Urothelium cell line (cell line): Measurements from ENCODE around the gene SYNE4.
A peak's percentile ranks its signal among the peaks of the same experiment; 100 is the strongest.
"Not testable (repeated sequence)": the region's sequence is repeated elsewhere in the genome, so short reads cannot be mapped to it uniquely, and the experiment has no call there.

Experiments
- DNase-seq: peaks from one replicate; pipeline ENCODE4 v3.0.0; 2011; ENCODE audit warnings: low spot score, mixed read lengths
- FAIRE-seq: peaks from 2 replicates; lab custom pipeline; 2011; peaks lifted over from hg19 to GRCh38; lab: Jason Lieb, UNC

SYNE4 gene, protein sequence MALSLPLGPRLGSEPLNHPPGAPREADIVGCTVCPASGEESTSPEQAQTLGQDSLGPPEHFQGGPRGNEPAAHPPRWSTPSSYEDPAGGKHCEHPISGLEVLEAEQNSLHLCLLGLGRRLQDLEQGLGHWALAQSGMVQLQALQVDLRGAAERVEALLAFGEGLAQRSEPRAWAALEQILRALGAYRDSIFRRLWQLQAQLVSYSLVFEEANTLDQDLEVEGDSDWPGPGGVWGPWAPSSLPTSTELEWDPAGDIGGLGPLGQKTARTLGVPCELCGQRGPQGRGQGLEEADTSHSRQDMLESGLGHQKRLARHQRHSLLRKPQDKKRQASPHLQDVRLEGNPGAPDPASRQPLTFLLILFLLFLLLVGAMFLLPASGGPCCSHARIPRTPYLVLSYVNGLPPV

DNA sequence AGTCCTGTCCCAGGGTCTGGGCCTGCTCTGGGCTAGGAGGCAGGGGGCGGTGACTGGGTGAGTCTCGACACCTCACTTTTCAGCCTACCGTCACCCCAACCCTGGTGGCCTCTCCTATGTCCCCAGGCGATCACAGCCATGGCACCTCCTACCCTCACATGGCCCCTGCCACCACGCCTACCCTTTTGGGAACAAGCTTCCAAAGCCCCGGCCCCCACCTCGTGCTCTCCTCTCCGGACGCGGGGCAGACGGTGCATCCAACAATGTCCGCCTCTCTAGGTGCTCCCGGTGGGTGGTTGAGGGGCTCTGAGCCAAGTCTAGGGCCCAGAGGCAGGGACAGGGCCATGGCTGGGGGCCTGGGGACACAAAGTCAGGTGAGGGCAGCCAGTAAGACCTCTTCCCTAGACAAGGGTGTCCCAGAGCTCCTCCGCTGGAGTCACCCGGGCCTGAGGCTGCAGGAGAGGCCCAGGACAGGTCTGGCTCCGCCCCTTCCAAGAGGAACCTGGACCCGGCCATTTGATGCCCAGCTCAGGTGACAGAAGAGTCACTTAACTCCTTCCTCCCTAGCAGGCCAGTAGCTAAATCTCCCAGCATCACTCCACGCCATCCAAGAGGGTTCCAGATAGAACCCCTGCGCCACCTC is at the start of gene SYNE4:
TSS of gene SYNE4 (minus strand) at position 478 of the 643 bp plus-strand sequence. CDS start at position 346, 132 bp downstream.
- DNase-seq (no peak), FAIRE-seq (no peak)

DNA sequence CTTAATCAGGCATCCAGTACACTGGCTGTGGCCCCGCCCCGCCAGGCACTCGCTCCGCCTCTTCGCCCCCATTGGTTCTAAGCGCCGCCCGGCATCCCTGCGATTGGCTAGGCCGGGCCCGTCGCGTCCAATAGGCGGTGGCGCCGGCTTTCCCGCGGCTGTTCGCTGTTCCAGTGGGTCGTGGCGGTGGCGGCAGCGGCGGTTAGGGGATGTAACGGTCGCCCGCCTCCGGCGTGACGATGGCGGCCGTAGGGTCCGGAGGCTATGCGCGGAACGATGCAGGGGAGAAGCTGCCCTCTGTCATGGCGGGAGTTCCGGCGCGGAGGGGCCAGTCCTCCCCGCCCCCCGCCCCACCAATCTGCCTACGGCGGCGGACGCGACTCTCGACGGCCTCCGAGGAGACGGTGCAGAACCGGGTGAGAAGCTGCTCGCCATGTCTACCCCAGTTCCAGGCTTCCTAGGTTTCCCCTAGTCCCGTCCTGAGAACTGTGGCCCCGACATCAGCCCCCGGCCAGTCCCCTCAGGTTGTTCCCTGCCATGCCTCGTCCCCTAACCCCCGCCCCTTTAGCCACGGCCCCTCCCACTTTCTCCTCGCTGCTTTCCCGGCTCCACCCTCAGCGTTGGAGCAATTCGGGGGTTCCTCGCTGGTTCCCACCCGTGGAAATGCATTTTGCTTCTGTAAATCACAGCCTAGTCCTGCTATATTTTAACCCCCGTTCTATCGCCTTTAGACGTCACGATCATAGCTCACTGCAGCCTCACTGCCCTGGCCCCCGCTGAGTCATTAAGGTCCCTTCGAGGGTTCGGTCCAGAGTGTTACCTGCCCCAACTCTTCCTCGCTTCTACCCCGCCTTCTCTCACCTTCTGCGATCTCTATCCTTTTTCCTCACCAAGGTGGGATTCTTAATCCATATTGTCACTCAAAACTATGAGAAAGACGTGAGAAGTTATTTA is 46.4 kb upstream of the SYNE4 start, which contains the start of gene WDR62:
TSS of gene WDR62 (plus strand) at position 165 of the 954 bp plus-strand sequence. CDS start at position 240, 75 bp downstream.
- FAIRE-seq (peak; percentile 42), DNase-seq (peak; percentile 97)

DNA sequence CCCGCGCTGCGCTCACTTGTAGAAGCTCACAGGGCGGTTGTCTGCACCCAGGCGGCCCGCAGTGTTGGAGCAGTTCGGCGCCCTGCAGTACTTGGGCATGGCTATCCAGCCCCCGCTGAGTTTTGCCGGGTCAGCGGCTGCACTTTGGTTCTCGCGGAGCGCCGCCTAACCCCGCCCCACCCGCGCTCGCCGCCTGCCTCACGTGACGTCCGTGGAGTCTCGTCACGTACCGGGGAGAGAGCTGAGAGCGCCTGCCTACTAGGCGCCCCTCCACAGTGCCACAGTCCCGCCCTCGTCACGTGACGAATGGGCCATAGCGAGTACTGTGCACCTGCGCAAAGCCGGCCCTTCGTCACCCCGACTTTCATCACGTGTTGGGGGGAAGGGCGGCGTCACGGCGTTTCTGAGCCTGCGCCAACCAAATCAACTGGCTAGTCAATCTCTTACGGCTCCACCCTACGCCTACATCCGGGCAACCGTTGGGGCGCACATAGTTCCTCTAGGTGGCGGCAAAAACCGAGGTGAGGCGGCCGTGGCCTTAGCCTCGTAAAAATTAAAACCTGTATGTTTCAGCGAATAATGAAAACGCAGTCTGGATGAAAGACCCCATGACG is 45.6 kb upstream of the SYNE4 start, which contains the start of gene THAP8:
TSS of gene THAP8 (minus strand) at position 167 of the 614 bp plus-strand sequence. CDS start at position 99, 68 bp downstream.
- DNase-seq: peak; percentile 99
- FAIRE-seq: peak; percentile 88

DNA sequence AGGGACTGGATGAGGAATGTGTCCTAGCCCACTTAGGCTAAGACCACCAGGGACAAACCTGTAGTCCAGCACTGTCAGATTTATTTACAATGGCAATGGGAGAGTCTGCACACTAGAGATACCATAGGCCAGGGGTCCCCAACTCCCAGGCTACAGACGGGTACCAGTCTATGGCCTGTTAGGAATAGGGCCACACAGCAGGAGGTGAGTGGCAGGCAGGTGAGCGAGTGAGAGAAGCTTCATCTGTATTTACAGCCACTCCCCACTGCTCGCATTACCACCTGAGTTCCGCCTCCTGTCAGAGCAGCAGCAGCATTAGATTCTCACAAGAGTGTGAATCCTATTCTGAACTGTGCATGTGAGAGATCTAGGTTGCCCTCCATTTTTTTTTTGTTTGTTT is 43.0 kb upstream of the SYNE4 start:
- FAIRE-seq (no peak), DNase-seq (no peak)

DNA sequence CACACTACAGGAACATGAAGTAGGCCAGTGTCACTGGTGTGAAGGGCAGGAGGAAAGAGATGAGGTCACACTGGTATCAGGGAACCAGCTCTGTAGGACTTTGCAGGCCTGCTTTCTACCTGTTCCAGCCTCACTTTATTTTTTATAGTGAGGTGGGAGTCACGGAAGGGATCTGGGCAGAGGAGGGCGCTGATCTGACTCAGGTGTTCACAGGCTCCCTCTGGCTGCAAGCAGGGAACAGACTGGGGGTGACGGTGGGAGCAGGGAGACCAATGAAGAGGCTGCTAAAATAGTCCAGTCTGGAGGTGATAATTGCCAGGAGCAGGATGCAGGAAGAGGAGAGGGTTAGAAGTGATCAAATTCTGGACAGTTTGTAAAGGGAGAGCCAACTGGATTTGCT is 42.6 kb upstream of the SYNE4 start:
- FAIRE-seq: no peak
- DNase-seq: no peak

DNA sequence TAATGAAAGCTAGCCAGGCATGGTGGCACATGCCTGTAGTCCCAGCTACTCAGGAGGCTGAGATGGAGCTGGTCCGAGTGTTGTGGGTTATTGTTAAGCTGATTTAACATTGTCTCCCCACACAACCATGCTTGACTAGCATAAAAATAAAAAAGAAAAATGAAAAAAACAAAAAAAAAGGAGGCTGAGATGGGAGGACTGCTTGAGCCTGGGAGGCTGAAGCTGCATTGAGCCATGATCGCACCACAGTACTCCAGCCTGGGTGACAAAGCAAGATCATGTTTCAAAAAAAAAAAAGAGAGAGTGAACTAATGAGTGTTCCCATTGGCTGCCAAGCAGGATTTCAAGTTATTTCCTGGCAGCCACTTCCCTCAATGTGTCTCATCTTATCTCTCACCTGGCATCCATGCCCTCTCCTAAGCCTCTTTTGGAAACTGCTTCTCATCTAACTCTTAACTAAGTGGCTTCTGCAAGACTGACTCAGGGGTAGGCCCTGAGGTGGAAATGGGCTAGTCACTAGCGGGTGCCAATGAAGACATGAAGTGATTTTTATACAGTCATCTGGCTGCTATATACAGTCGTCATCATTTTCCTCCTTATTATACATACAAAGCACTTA is 40.6 kb upstream of the SYNE4 start:
- DNase-seq: no peak
- FAIRE-seq: no peak

DNA sequence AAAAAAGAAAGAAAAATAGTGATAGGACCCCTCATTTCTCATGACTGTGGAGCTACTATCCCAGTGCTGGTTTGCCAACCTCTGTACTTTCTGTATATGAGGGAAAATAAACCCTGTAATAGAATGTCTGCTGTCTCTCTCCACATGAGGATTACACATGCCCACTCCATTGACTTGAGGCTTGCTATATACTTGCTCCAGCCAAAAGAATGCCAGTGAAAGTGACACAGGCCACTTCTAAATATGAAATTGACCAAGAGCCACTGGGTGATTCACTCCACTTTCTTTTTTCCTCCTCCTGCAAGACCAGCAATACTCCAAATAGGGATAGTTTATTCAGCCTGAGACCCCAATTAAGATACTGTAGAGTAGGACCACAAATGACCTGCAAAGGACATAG is 39.2 kb upstream of the SYNE4 start:
- DNase-seq: no peak
- FAIRE-seq: no peak

DNA sequence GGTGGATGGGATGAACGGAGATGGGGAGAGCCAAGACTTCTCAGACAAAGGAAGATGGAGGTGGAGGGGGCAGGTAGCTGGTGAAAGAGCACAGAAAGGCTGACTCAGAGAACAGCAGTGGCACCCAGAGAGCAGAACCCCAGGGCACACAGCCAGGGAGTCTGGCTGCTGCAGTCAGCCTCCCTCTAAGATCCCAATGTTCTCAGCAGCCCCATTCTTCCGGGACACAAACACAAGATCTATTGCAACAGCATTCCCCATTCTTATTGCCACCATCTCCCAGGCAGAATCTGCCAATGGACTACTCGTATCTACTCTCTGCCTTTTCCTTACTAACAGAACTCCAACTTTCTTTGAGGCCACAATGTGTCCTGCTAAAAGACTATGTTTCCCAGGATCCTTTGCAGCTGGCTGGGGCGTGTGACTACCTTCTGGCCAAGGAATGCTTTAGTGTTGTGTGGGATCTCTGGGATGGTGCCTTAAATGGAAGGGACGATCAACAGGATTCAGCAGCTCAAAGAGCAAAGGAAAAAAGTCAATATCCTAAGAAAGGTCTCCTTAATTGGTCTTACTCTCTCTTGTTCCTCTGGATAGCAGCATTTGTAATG is 37.9 kb upstream of the SYNE4 start:
- FAIRE-seq: no peak
- DNase-seq: no peak

DNA sequence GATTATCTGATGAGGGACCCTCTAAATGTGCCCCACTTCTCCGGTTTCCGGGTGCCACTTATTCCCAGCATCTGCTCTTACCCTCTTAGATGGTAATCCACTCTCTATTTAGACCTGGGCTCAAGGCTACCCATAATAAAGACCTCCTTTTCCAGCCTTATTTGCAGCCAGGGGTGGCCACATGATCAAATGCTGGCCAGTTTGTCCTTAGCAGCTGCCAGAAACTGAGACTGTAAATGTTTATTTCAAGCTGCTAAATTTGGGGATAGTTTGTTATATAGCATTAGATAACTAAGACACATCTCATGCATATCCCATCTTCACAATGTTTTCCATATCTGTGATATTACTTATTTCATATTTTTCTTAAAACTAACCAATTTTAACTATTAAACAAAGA is 35.3 kb upstream of the SYNE4 start:
- DNase-seq (no peak), FAIRE-seq (no peak)

DNA sequence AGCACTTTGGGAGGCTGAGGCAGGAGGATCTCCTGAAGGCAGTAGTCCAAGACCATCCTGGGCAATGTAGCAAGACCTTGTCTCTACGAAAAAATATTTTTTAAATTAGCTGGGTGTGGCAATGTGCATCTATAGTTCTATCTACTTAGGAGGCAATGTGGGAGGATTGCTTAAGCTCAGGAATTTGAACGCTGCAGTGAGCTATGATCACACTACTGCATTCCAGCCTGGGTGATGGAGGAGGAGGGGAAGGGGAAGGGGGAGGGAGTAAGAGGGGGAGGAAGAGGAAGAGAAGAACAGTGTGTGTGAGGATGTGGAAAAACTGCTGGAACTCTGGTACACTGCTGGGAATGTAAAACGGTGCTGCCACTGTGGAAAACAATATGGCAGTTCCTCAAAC is 33.2 kb upstream of the SYNE4 start:
- DNase-seq: peak; percentile 29

DNA sequence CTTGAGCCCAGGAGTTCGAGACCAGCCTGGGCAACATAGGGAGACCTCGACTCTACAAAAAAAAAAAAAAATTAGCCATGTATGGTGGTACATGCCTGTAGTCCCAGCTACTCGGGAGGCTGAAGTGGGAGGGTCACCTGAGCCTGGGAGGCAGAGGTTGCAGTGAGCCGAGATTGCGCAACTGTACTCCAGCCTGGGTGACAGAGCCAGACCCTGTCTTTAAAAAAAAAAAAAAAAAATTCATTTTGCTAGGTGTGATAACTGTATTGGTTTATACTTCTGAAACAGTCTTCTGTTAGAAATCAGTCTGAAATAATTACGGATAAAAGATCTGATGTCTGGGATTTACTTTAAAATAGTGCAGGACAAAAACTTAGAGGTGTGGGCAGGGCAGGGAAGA is 32.5 kb upstream of the SYNE4 start:
- FAIRE-seq, DNase-seq: not testable (repeated sequence)

More for the DNA sequence above, 33.2 kb upstream of the SYNE4 start:
- no peak for FAIRE-seq

DNA sequence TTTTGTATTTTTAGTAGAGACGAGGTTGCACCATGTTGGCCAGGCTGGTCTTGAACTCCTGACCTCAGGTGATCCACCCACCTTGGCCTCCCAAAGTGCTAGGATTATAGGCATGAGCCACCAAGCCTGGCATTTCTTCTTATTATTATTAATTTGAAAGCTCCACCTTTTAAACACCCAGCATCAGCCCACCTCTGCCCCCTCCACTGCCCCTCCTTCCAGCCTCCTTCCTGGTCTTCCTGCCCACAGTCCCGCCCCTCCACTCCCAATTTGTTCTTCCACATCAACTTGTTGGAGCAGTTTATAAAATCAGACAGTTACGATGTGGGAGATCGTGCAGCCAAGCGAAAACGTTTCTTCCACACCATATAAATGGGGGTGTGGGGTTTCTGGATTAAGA is 31.9 kb upstream of the SYNE4 start:
- no peak for FAIRE-seq

DNA sequence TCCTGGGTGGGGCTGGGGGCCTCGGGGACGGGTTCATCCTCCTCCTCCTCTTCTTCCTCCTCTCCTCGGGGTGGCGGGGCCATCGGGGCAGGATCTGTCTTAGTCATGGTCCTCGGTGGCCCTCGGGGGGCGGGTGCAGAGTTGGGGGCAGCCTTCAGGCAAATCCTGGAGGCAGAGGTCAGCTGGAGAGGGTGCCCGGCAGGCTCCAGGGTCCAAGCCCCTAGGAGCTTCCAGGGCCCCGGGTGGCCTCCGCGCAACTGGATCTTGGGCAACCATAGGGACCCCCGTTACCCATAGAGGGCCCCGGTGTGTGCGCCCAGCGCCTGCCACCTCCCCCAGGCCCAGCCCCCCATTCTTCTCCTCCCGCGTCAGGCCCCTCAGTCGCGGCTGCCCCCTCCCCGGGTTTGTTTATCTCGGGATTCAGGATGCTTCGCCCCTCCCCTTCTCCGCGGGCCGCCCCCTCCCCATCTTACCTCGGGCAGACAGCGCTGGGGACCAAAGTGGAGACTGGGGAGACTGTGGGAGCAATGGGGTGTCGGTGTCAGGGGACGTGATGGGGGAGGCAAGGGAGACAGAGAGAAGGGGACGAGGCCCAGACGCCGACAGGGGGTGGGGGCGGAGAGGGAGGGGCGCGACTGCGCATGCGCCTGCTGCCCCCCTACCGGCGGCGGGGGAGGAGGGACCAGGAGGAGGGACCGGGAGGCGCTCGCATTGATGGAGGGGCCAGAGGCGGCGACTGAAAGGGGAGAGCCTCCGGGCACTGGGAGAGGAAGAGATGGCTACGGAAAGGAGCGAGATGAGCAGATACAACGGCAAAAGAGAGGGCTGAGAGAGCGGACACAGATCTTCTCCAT is 23.9 kb upstream of the SYNE4 start, which contains the start of gene CLIP3:
TSS of gene CLIP3 (minus strand) at position 623 of the 854 bp plus-strand sequence. CDS start at position 107, 516 bp downstream.
- peak; percentile 87 for FAIRE-seq
- peak; percentile 97 for DNase-seq

More for the DNA sequence above, 31.9 kb upstream of the SYNE4 start:
- DNase-seq: no peak

DNA sequence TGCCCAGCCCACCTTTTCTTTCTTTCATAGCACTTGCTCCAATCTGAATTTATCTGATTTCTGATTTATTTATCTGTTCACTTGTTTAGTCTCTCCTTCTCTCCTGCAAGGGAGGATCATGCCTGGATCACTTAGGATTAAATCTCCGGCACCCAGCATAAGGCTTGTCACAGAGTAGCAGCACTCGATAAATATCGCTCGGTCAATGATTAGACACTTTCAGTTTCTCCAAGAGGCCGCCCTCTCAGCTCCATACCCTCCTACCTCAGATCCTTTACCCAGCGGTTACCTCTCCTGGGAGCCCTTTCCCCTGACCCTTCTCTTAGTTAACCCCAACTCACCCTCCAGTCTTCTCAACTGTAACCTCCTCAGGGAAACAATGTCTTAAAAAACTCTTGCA is 22.7 kb upstream of the SYNE4 start:
- FAIRE-seq (no peak), DNase-seq (no peak)

DNA sequence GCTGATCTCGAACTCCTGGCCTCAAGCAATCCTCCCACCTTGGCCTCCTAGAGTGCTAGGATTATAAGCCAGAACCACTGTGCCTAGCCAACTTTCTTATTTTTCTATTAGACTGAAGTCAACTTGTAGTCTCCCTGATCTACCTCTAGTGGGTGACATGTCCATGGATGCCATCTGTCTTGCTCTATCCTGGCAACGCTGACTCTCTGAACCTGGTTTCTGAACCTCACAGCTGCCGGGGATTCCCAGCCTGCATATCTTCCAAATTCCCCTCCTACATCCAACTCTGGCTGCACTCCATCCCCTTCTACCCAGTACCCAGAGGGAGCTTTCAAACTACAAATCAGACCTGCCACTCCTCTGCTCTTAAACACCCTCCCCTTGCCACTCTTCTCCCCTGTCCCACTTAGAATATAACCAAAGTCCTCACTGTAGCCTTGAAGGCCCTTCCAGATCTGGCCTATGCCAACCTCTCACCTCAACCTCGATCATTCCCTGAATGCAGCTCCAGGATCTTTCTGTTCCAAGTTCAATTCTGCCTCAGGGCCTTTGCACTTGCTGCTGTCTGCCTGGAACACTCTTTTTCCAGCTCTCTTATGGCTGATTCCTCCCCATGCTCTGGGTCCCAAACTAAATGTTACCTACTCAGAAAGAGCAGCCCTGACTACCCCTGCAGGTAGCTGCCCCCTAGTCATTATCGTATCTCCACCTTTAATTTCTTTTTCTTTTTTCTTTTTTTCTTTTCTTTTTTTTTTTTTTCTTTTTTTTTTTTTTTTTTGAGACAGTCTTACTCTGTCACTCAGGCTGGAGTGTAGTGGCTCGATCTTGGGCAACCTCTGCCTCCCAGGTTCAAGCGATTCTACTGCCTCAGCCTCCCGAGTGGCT is 21.9 kb upstream of the SYNE4 start:
- DNase-seq: no peak
- no peak for FAIRE-seq

DNA sequence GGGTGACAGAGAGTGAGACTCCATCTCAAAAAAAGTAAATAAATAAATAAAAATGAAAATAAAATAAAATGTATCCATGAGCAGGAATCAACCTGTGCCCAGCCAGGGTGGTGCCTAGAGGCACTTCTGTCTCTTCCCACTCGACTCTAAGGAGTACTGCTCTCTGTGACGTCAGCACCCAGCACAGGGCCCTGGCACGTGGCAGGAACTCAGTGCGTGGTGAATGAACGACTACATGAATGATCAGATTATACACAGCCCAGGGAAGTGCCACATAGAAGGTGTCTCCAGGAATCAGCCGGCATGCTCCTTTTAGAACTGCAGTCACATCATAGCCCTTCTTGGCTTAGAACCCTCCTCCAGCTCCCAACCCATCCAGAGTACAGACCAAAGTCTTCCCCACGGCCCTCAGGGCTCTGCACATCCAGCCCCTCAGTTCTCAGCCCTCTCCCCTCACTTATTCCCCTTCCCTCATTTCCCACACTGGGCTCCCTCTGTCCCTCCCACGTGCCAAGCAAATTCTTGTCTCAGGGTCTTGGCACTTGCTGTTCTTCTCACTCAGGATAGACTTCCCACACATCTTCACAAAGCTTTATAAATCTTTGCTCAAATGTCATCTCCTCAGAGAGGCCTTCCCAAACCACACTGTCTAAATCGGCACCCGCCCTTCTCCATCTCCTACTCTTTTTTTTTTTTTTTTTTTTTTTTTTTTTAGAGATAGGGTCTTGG is 19.9 kb upstream of the SYNE4 start:
- no peak for DNase-seq
- no peak for FAIRE-seq

DNA sequence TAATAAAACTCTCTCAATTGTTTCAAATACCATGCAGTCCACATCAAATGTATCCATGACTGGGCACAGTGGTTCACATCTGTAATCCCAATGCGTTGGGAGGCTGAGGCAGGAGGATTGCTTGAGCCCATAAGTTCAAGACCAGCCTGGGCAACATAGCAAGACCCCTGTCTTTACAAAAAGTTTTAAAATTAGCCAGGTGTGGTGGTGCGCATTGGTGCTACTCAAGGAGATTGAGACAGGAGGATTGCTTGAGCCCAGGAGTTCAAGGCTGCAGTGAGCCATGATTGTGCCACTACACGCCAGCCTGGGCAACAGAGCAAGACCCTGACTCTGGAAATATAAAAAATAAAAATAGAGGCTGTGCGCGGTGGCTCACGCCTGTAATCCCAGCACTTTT is 19.1 kb upstream of the SYNE4 start:
- no peak for FAIRE-seq
- DNase-seq: no peak
